Urinary bladder (tissue), 4 donors: Measurements from ENCODE around the gene KCNG2. TPM values are rescaled to one million over a fixed set of nuclear protein-coding genes. Genes with fewer than 3 reads are reported as not detected.

Experiments
- DNase-seq: peaks from one replicate; pipeline ENCODE4 v3.0.0-alpha.2; 2015; ENCODE audit errors: extremely low spot score
- H3K27ac ChIP-seq: one replicate; pipeline ENCODE4 v1.5.1; 2013; ENCODE audit warnings: low read depth, mild to moderate bottlenecking, moderate library complexity
- H3K36me3 ChIP-seq: one replicate; pipeline ENCODE4 v1.6.1; 2013; ENCODE audit warnings: mild to moderate bottlenecking, moderate library complexity; ENCODE audit not compliant: insufficient read depth
- H3K4me1 ChIP-seq: one replicate; pipeline ENCODE4 v1.6.1; 2013; ENCODE audit warnings: mild to moderate bottlenecking, moderate library complexity; ENCODE audit not compliant: insufficient read depth
- H3K4me3 ChIP-seq: one replicate; pipeline ENCODE4 v1.5.1; 2013; ENCODE audit warnings: low read depth, low read length
- WGBS: extraction: QIAGEN DNeasy Blood & Tissue Kit; methylation state at CpG from one replicate; pipeline ENCODE4 v1.1.7; 2013; 5-methylcytosine and 5-hydroxymethylcytosine counted together
- polyA plus RNA-seq: library from polyadenylated mRNA; stranded (reverse); fragments of 200-250 nt; gene quantifications from one replicate; pipeline ENCODE4 v1.2.3, GENCODE V29; 2013
- total RNA-seq: library from RNA; depleted of rRNA; stranded (reverse); fragments of >200 nt; gene quantifications from one replicate; pipeline ENCODE4 v1.2.3, GENCODE V29; 2014
- donor health status: healthy with polysubstance abuse.
- donor health status: healthy.

The KCNG2 gene
- total and polyA plus RNA-seq, 2 donors, result 0.21 to 0.46 TPM

- Histone ChIP-seq H3K4me1 (no peaks in the 10 kb centered on the region), H3K36me3 (no peaks in the 10 kb centered on the region), H3K27ac (no peak overlapping the region), H3K4me3 (no peak overlapping the region)
- 57% methylated on average over 32 of the region's 32 CpGs for WGBS
- DNase-seq, result no peak
Measured at GRCh38 chr18:79784965-79785770, 12.6 kb upstream of the KCNG2 start.

GRCh38 chr18:79785831-79786230 is 11.9 kb upstream of the KCNG2 start:
- H3K4me3 ChIP-seq, result no peak overlapping the region
- no peaks in the 10 kb centered on the region for H3K4me1 ChIP-seq
- H3K27ac ChIP-seq, result no peak overlapping the region
- 77% methylated on average over 12 of the region's 12 CpGs for WGBS
- no peak for DNase-seq
- no peaks in the 10 kb centered on the region for H3K36me3 ChIP-seq

GRCh38 chr18:79786304-79786703 is 11.4 kb upstream of the KCNG2 start:
- no peak for DNase-seq

GRCh38 chr18:79786786-79787526 is 10.8 kb upstream of the KCNG2 start:
- 82% methylated on average over 22 of the region's 22 CpGs for WGBS
- no peak for DNase-seq
- no peaks in the 10 kb centered on the region for H3K4me1 ChIP-seq

More at GRCh38 chr18:79786304-79786703, 11.4 kb upstream of the KCNG2 start:
- H3K4me3 ChIP-seq, result no peak overlapping the region
- WGBS, result 80% methylated on average over 12 of the region's 14 CpGs
- no peak overlapping the region for H3K27ac ChIP-seq
- H3K4me1 ChIP-seq, result no peaks in the 10 kb centered on the region
- no peaks in the 10 kb centered on the region for H3K36me3 ChIP-seq

GRCh38 chr18:79787527-79787864 is 10.2 kb upstream of the KCNG2 start:
- 84% methylated on average over 16 of the region's 16 CpGs for WGBS
- no peak overlapping the region for H3K4me3 ChIP-seq
- no peaks in the 10 kb centered on the region for H3K36me3 ChIP-seq
- H3K4me1 ChIP-seq, result no peaks in the 10 kb centered on the region
- no peak for DNase-seq
- no peak overlapping the region for H3K27ac ChIP-seq

More at GRCh38 chr18:79786786-79787526, 10.8 kb upstream of the KCNG2 start:
- Histone ChIP-seq H3K4me3 (no peak overlapping the region), H3K36me3 (no peaks in the 10 kb centered on the region), H3K27ac (no peak overlapping the region)

GRCh38 chr18:79787865-79788733 is 9.6 kb upstream of the KCNG2 start:
- H3K4me3 ChIP-seq, result peak overlapping the region; percentile 19

GRCh38 chr18:79788734-79789085 is 9.0 kb upstream of the KCNG2 start:
- Histone ChIP-seq H3K4me3 (no peak overlapping the region), H3K36me3 (no peaks in the 10 kb centered on the region), H3K27ac (no peak overlapping the region), H3K4me1 (no peaks in the 10 kb centered on the region)
- DNase-seq, result no peak
- WGBS, result 47% methylated on average over 27 of the region's 27 CpGs

More at GRCh38 chr18:79787865-79788733, 9.6 kb upstream of the KCNG2 start:
- no peaks in the 10 kb centered on the region for H3K4me1 ChIP-seq
- no peak overlapping the region for H3K27ac ChIP-seq
- WGBS, result 4% methylated on average over 106 of the region's 106 CpGs
- no peaks in the 10 kb centered on the region for H3K36me3 ChIP-seq
- no peak for DNase-seq

- H3K36me3 ChIP-seq, result no peaks in the 10 kb centered on the region
- DNase-seq, result no peak
Measured at GRCh38 chr18:79789091-79789891, 8.4 kb upstream of the KCNG2 start.

GRCh38 chr18:79789901-79790890 is 7.5 kb upstream of the KCNG2 start:
- H3K4me1 ChIP-seq, result no peaks in the 10 kb centered on the region
- H3K27ac ChIP-seq, result no peak overlapping the region
- no peaks in the 10 kb centered on the region for H3K36me3 ChIP-seq
- H3K4me3 ChIP-seq, result no peak overlapping the region
- no peak for DNase-seq
- 77% methylated on average over 46 of the region's 46 CpGs for WGBS

More at GRCh38 chr18:79789091-79789891, 8.4 kb upstream of the KCNG2 start:
- WGBS, result 90% methylated on average over 54 of the region's 54 CpGs
- H3K4me3 ChIP-seq, result no peak overlapping the region
- H3K4me1 ChIP-seq, result no peaks in the 10 kb centered on the region
- no peak overlapping the region for H3K27ac ChIP-seq

- no peaks in the 10 kb centered on the region for H3K36me3 ChIP-seq
- H3K4me1 ChIP-seq, result no peaks in the 10 kb centered on the region
- no peak overlapping the region for H3K27ac ChIP-seq
- H3K4me3 ChIP-seq, result no peak overlapping the region
- WGBS, result 36% methylated on average over 21 of the region's 21 CpGs
- DNase-seq, result no peak
Measured at GRCh38 chr18:79790996-79791972, 6.5 kb upstream of the KCNG2 start.
